Smooth muscle cell (in vitro differentiated cells): Measurements from ENCODE around the gene MCC. TPM values are rescaled to one million over a fixed set of nuclear protein-coding genes. Genes with fewer than 3 reads are reported as not detected.

Experiments used
- DNase-seq: peaks from one replicate; lab custom pipeline; 2025; ENCODE audit not compliant: unreplicated experiment; lab: John Stamatoyannopoulos, UW
- H2AFZ ChIP-seq: fragments of 200-600 bp; sonication (generic); 2 replicates; pipeline ENCODE4 v1.6.0; 2016; ENCODE audit warnings: antibody characterized with exemption, low read depth, mild to moderate bottlenecking
- H3F3A ChIP-seq: fragments of 200-600 bp; sonication (generic); 2 replicates; pipeline ENCODE4 v1.6.0; 2017; ENCODE audit warnings: antibody characterized with exemption, low read depth
- H3K27ac ChIP-seq: fragments of 200-600 bp; sonication (generic); 2 replicates; pipeline ENCODE4 v1.5.1; 2016; ENCODE audit warnings: low read depth, mild to moderate bottlenecking
- H3K27me3 ChIP-seq: fragments of 200-600 bp; sonication (generic); 2 replicates; pipeline ENCODE4 v1.6.1; 2016; ENCODE audit warnings: low read depth, mild to moderate bottlenecking
- H3K36me3 ChIP-seq: fragments of 200-600 bp; sonication (generic); 2 replicates; pipeline ENCODE4 v1.5.1; 2016; ENCODE audit warnings: low read depth
- H3K4me1 ChIP-seq: fragments of 200-600 bp; sonication (generic); 2 replicates; pipeline ENCODE4 v1.5.1; 2016; ENCODE audit warnings: low read depth
- H3K4me2 ChIP-seq: fragments of 200-600 bp; sonication (generic); 2 replicates; pipeline ENCODE4 v1.6.0; 2016; ENCODE audit warnings: mild to moderate bottlenecking
- H3K4me3 ChIP-seq: fragments of 200-600 bp; sonication (generic); 2 replicates; pipeline ENCODE4 v1.5.1; 2016; ENCODE audit warnings: mild to moderate bottlenecking
- H3K79me2 ChIP-seq: fragments of 200-600 bp; sonication (generic); 2 replicates; pipeline ENCODE4 v1.6.0; 2016; ENCODE audit warnings: low read depth, mild to moderate bottlenecking
- H3K9ac ChIP-seq: fragments of 200-600 bp; sonication (generic); 2 replicates; pipeline ENCODE4 v1.6.0; 2016; ENCODE audit warnings: low read depth
- H3K9me3 ChIP-seq: fragments of 200-600 bp; sonication (generic); replicated peaks from 2 replicates; pipeline ENCODE4 v1.5.1; 2016; ENCODE audit warnings: low read depth
- H4K20me1 ChIP-seq: fragments of 200-600 bp; sonication (generic); 2 replicates; pipeline ENCODE4 v1.6.0; 2016; ENCODE audit warnings: low read depth
- CTCF ChIP-seq: fragments of 200-600 bp; sonication (generic); IDR thresholded peaks from 2 replicates; pipeline ENCODE4 v1.5.1; 2017; ENCODE audit warnings: borderline replicate concordance, mild to moderate bottlenecking, antibody characterized with exemption; ENCODE audit not compliant: insufficient read depth, poor library complexity, severe bottlenecking
- WGBS: methylation state at CpG from one replicate; pipeline ENCODE4 v1.1.7; 2016; ENCODE audit warnings: low lambda C conversion rate; 5-methylcytosine and 5-hydroxymethylcytosine counted together
- polyA plus RNA-seq: library from polyadenylated mRNA; unstranded; fragments of >200 nt; fragmentation: Nextera tagmentation; extraction: Ambion mirVana; gene quantifications from 2 replicates; pipeline ENCODE4 v1.2.1, GENCODE V29; 2016
- total RNA-seq: library from RNA; depleted of rRNA; stranded (reverse); fragments of >200 nt; gene quantifications from 2 replicates; pipeline ENCODE4 v1.2.3, GENCODE V29; 2014

Gene MCC
- total and polyA plus RNA-seq, 2 experiments from 2014 or later = 5.8 to 19.2 TPM

GRCh38 chr5:113358696-113359095 lies 129.6 kb downstream of the MCC start:
- 92% methylated on average over 3 of the region's 3 CpGs for WGBS
- Histone ChIP-seq H3K36me3 (no peaks in the 10 kb centered on the region), H3K27ac (no peak overlapping the region), H3K4me3 (no peak overlapping the region), H3K4me1 (no peaks in the 10 kb centered on the region), H3F3A (no peaks in the 10 kb centered on the region), H2AFZ (no peak overlapping the region), H3K79me2 (no peaks in the 10 kb centered on the region), H3K9ac (no peak overlapping the region), H3K4me2 (no peak overlapping the region), H3K27me3 (no peaks in the 10 kb centered on the region), H4K20me1 (no peaks in the 10 kb centered on the region), H3K9me3 (no peaks in the 10 kb centered on the region)
- no peak for TF ChIP-seq CTCF
- no peak for DNase-seq

DNA sequence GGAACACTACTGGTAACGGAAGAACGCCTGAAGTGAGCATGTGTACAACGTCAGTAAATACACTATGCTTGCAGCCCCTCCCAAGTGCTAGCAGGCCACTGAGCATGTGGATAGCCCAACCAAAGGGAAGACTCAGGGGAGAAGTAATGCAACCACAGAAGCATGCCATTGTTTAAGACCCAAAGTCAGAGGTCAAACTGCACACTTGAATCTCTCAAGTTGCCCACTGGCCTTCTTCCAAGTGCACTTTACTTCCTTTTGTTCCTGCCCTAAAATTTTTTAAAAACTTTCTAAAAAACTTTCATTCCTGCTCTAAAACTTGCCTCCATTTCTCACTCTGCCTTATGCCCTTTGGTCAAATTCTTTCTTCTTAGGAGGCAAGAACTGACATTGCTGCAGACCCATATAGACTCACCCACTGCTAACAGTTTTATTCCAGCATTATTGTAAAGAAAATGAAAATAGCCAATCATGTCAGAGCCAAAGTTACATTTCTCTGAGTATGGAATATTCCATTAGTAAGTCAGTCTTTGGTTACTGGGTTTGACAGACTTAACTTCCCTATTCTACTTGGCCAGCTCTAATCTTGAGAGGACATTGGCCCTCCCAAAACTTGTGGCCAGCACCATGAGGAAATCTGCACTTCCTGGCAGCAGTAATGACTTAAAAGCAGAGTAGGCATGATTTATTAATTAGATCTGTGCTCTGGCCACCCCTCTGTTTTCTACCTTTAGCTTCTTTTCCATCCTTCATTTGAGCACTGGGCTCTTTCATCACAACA lies 130.4 kb downstream of the MCC start:
- Histone ChIP-seq H3K79me2 (no peaks in the 10 kb centered on the region), H3K4me3 (no peak overlapping the region), H3F3A (no peaks in the 10 kb centered on the region), H3K27me3 (no peaks in the 10 kb centered on the region), H3K27ac (no peak overlapping the region), H3K4me2 (no peak overlapping the region), H3K4me1 (no peaks in the 10 kb centered on the region), H3K9me3 (no peaks in the 10 kb centered on the region), H3K9ac (no peak overlapping the region), H4K20me1 (no peaks in the 10 kb centered on the region), H2AFZ (no peak overlapping the region), H3K36me3 (no peaks in the 10 kb centered on the region)
- DNase-seq = no peak
- 94% methylated on average over 3 of the region's 3 CpGs for WGBS
- no peak for TF ChIP-seq CTCF

GRCh38 chr5:113356487-113356886 lies 131.8 kb downstream of the MCC start:
- Histone ChIP-seq H3K27me3 (no peaks in the 10 kb centered on the region), H3K4me2 (no peak overlapping the region), H3K27ac (no peak overlapping the region), H4K20me1 (no peaks in the 10 kb centered on the region), H3F3A (no peaks in the 10 kb centered on the region), H3K4me1 (no peaks in the 10 kb centered on the region), H3K36me3 (no peaks in the 10 kb centered on the region), H3K9ac (no peak overlapping the region), H3K79me2 (no peaks in the 10 kb centered on the region), H2AFZ (no peak overlapping the region), H3K9me3 (no peaks in the 10 kb centered on the region), H3K4me3 (no peak overlapping the region)
- WGBS = 86% methylated on average over 1 of the region's 1 CpG
- TF ChIP-seq CTCF = no peak
- no peak for DNase-seq

GRCh38 chr5:113354055-113354454 lies 134.2 kb downstream of the MCC start:
- Histone ChIP-seq H3K27ac (no peak overlapping the region), H3F3A (no peaks in the 10 kb centered on the region), H3K9me3 (no peaks in the 10 kb centered on the region), H4K20me1 (no peaks in the 10 kb centered on the region), H3K79me2 (no peaks in the 10 kb centered on the region), H3K4me3 (no peak overlapping the region), H3K4me1 (no peaks in the 10 kb centered on the region), H3K9ac (no peak overlapping the region), H3K4me2 (no peak overlapping the region), H3K36me3 (no peaks in the 10 kb centered on the region), H2AFZ (no peak overlapping the region), H3K27me3 (no peaks in the 10 kb centered on the region)
- TF ChIP-seq CTCF = no peak
- no peak for DNase-seq
- WGBS = 25% methylated on average over 1 of the region's 1 CpG
